Right cardiac atrium (tissue), 5 donors: ENCODE results near the gene NAA38. TPM values are rescaled to one million over a fixed set of nuclear protein-coding genes. Genes with fewer than 3 reads are reported as not detected.

ENCODE experiments used
- ATAC-seq, 2 donors: fragments of 200-7000 bp; cut with Tn5 transposase; one replicate each; pipeline versions ENCODE4 v1.8.0 to v1.9.1; 2020; ENCODE audit warnings: moderate library complexity in 2 of 2, mild to moderate bottlenecking in 1 of 2
- DNase-seq, 3 donors: peaks; one replicate each; pipeline ENCODE4 v3.0.0-alpha.2; 2020
- H3K27ac ChIP-seq: one replicate; pipeline ENCODE4 v1.5.1; 2013; ENCODE audit warnings: mild to moderate bottlenecking, low read length, control low read depth, moderate library complexity
- H3K27me3 ChIP-seq: one replicate; pipeline ENCODE4 v1.6.1; 2013; ENCODE audit not compliant: control insufficient read depth, insufficient read depth
- H3K4me1 ChIP-seq: one replicate; pipeline ENCODE4 v1.6.1; 2013; ENCODE audit warnings: low read length; ENCODE audit not compliant: control insufficient read depth, insufficient read depth
- H3K4me3 ChIP-seq: one replicate; pipeline ENCODE4 v1.5.1; 2013; ENCODE audit warnings: low read length, control low read depth
- H3K9me3 ChIP-seq: one replicate; pipeline ENCODE4 v1.6.1; 2013; ENCODE audit warnings: low read length; ENCODE audit not compliant: control insufficient read depth
- WGBS: extraction: QIAGEN DNeasy Blood & Tissue Kit; methylation state at CpG from one replicate; pipeline ENCODE4 v1.1.7; 2013; 5-methylcytosine and 5-hydroxymethylcytosine counted together
- intact Hi-C, 4 donors: fragments of 100-400 bp; cut with DNase I; formaldehyde crosslinking; loops; one replicate each; pipeline versions ENCODE4 v1.11.0 to v1.14.0; 2022 to 2023
- polyA plus RNA-seq: library from polyadenylated mRNA; stranded (reverse); fragments of 200-250 nt; gene quantifications from one replicate; pipeline ENCODE4 v1.2.3, GENCODE V29; 2013
- total RNA-seq, 4 donors: library from RNA; stranded (reverse); fragmentation: NEBNext Ultra II Directional; extraction: Animal tissue kit (Norgen Biotek cat#: 25700); gene quantifications; one replicate each; pipeline ENCODE4 v1.2.1, GENCODE V29; 2021
- donor health status: healthy with polysubstance abuse.
- donor health status: DM: no; HTN: yes; CAD: no.
- donor health status: DM: no; HTN: no; CAD: no.
- donor health status: DM: no; HTN: yes; CAD: no; lungs with severe emphysema.
- donor health status: DM: yes; HTN: yes; CAD: no.

Gene NAA38
- total and polyA plus RNA-seq, 5 donors, result 59.9 to 160 (median 96.9) TPM

DNA sequence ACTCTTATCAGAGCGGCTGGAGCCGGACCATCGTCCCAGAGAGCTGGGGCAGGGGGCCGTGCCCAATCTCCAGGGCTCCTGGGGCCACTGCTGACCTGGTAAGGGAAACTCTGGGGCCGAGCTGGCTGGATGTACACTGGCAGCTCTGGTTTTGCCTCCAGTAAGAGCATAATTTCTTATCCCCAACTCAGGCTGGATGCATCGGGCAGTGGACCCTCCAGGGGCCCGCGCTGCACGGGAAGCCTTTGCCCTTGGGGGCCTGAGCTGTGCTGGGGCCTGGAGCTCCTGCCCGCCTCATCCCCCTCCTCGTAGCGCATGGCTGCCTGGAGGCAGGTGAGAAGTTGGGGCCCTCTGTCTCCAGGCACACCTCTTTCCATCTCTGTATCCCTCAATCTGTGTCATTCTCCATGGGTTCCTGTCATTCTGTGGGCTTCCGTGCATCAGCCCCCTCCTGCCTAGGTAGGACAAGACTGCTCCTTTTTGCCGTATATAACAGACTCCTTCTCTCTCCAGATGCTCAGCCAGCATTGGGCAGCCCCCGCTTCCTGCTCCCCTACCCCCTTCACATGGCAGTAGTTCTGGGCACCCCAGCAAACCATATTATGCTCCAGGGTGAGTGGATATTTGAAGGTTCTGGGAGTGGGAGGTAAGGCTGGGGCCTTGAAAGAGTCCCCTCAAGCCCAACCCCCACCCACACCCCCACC lies 11.8 kb downstream of the NAA38 start:
- H3K4me1 ChIP-seq, result peaks cover 5% of the 10 kb centered on the region
- ATAC-seq (no peak), DNase-seq (peak in 2 of 3 donors; percentile 34 to 56)
- peak overlapping the region; percentile 38 for H3K27ac ChIP-seq
- no peaks in the 10 kb centered on the region for H3K9me3 ChIP-seq
- 71% methylated on average over 15 of the region's 15 CpGs for WGBS
- H3K27me3 ChIP-seq, result no peaks in the 10 kb centered on the region
- no peak overlapping the region for H3K4me3 ChIP-seq
- intact Hi-C loops, result loop anchor here in 1 of 4 donors (10.0 kb wide), 1 partner anchor 299 kb away; no protein-coding TSS in a partner anchor

DNA sequence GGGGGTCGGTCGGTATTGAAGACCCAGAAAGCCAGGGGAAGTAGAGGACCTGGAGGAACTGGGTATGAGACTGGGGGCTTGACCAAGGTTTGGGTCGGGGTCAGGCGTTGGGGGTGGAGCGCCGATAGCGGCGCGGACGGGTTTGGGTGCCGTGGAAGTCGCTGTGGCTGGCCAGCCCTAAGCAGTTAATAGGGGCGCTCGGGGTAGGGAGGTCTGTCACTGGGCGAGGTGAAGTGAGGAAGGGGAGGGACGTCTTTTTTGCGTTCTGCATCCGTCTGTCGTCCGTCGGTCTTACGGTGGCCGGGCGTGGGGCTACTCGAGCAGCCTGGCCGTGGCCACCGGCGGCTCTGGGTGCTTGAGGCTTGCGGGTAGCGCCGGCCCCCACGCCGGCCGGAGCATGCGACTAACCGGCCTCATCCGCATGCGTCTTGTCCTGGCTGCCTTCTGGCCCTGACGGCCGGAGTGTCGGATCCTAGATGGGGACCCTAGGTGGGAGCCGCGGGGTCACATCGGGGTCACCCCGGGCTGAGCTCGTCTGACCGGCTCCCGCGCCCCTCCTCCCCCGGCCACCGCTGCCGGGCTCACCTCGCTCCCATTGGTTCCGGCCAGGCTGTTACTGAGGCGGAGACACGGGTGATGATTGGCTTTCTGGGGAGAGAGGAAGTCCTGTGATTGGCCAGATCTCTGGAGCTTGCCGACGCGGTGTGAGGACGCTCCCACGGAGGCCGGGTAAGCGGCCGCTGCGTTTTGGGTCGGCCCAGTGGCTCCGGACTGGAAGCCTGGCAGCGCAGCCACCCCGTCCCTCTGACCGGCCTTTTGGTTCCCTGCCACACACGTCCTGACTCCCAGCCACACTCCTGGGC lies 12.8 kb downstream of the NAA38 start:
- Histone ChIP-seq H3K9me3 (no peaks in the 10 kb centered on the region), H3K27me3 (no peaks in the 10 kb centered on the region), H3K27ac (peak overlapping the region; percentile 53), H3K4me3 (peak overlapping the region; percentile 67), H3K4me1 (peaks cover 5% of the 10 kb centered on the region)
- ATAC-seq, result peak; percentile 73 to 82
- WGBS, result under 1% methylated on average over 71 of the region's 71 CpGs
- peak; percentile 93 to 95 (median 95) for DNase-seq
- intact Hi-C loops, result loop anchor here in 1 of 4 donors (10.0 kb wide), 1 partner anchor 300 kb away; no protein-coding TSS in a partner anchor

- DNase-seq (peak; percentile 85 to 93 (median 92)), ATAC-seq (peak; percentile 16 to 58)
- Histone ChIP-seq H3K4me3 (peak overlapping the region; percentile 67), H3K4me1 (peaks cover 6% of the 10 kb centered on the region), H3K27ac (peak overlapping the region; percentile 97), H3K9me3 (no peaks in the 10 kb centered on the region), H3K27me3 (no peaks in the 10 kb centered on the region)
- under 1% methylated on average over 61 of the region's 61 CpGs for WGBS
- intact Hi-C loops, result loop anchor here in 1 of 4 donors (10.0 kb wide), 1 partner anchor 301 kb away; no protein-coding TSS in a partner anchor
Observed at GRCh38 chr17:7843536-7844291, 13.6 kb downstream of the NAA38 start.

DNA sequence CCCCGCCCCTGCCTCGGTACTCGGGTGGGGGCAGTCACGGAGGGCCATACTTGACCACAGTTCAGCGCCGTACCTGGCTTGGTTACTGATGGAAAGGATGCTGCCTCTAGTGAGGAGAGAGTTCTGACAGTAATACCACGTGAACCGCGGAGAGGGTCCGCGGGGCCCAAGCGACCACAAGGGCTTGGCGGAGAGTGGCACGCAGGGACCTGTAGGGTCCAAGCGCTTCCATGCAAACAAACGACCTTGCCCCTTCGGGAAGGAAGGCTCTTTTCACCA lies 14.2 kb downstream of the NAA38 start:
- Histone ChIP-seq H3K9me3 (no peaks in the 10 kb centered on the region), H3K27ac (peak overlapping the region; percentile 97), H3K27me3 (no peaks in the 10 kb centered on the region), H3K4me1 (peaks cover 7% of the 10 kb centered on the region), H3K4me3 (peak overlapping the region; percentile 67)
- ATAC-seq, result no peak
- 0% methylated on average over 17 of the region's 17 CpGs for WGBS
- intact Hi-C loops, result loop anchor here in 1 of 4 donors (10.0 kb wide), 1 partner anchor 302 kb away; no protein-coding TSS in a partner anchor
- DNase-seq, result no peak

GRCh38 chr17:7842380-7843256 lies 14.7 kb downstream of the NAA38 start:
- Histone ChIP-seq H3K4me3 (peak overlapping the region; percentile 67), H3K4me1 (peaks cover 7% of the 10 kb centered on the region), H3K9me3 (no peaks in the 10 kb centered on the region), H3K27ac (peak overlapping the region; percentile 97), H3K27me3 (no peaks in the 10 kb centered on the region)
- DNase-seq (peak; percentile 87 to 88 (median 88)), ATAC-seq (peak; percentile 4 to 45)
- under 1% methylated on average over 47 of the region's 47 CpGs for WGBS
- intact Hi-C loops, result loop anchor here in 1 of 4 donors (10.0 kb wide), 1 partner anchor 302 kb away; no protein-coding TSS in a partner anchor

DNA sequence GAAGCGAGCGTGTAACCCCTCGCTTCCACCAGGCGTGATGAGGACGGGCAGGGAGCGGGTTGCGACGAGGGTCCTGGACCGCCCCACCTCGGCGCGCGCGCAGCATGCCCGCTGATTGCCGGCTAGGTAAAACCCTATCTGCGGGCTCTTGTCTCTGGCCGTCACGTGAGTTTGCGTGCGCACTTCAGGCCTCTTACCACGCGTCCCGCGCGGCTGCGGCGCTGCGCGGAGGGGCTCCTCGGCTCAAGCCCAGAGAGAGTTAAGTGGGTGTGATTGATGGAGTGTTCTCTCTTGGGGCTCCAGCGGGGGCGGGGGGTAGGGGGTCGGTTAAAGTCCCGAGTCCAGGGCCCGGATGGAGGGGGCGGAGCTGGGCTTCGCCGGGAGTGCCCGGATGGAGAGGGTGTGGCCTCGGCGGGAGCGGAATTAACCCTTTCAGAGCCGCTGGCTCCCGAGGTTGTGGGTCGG lies 15.4 kb downstream of the NAA38 start:
- DNase-seq, result peak; percentile 93 to 97 (median 97)
- intact Hi-C loops, result loop anchor here in 1 of 4 donors (10.0 kb wide), 1 partner anchor 303 kb away; no protein-coding TSS in a partner anchor
- Histone ChIP-seq H3K27ac (peak overlapping the region; percentile 97), H3K9me3 (no peaks in the 10 kb centered on the region), H3K4me1 (peaks cover 11% of the 10 kb centered on the region), H3K27me3 (no peaks in the 10 kb centered on the region), H3K4me3 (peak overlapping the region; percentile 67)
- WGBS, result under 1% methylated on average over 46 of the region's 46 CpGs
- ATAC-seq, result peak; percentile 81

- H3K4me1 ChIP-seq, result peaks cover 12% of the 10 kb centered on the region
- no peaks in the 10 kb centered on the region for H3K9me3 ChIP-seq
- H3K27ac ChIP-seq, result peak overlapping the region; percentile 97
- DNase-seq (peak; percentile 94 to 96 (median 95)), ATAC-seq (peak; percentile 58 to 68)
- WGBS, result 2% methylated on average over 34 of the region's 34 CpGs
- H3K27me3 ChIP-seq, result no peaks in the 10 kb centered on the region
- H3K4me3 ChIP-seq, result peak overlapping the region; percentile 67
- intact Hi-C loops, result loop anchor here in 1 of 4 donors (10.0 kb wide), 1 partner anchor 303 kb away; no protein-coding TSS in a partner anchor
Observed at GRCh38 chr17:7841396-7841914, 15.9 kb downstream of the NAA38 start.

DNA sequence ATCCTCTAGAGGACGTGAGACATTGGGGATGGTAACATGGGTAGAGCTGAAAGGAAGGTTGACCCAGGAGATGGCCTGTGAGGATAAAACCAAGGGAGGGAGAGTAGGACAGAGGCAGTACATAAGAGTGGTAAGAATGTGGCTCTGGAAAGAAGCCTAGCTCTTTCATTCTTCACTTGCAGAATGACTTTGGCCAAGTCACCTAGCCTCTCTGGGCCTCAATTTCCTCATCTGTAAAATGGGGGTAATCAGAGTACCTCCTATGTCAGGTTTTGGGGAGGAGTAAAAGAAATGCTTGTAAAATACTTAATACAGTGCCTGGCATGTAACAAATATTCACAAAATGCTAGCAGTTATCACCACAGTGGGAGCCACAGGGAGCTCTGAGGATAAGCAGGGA lies 16.5 kb downstream of the NAA38 start:
- WGBS, result 78% methylated on average over 1 of the region's 1 CpG
- intact Hi-C loops, result loop anchor here in 1 of 4 donors (10.0 kb wide), 1 partner anchor 304 kb away; no protein-coding TSS in a partner anchor
- peaks cover 12% of the 10 kb centered on the region for H3K4me1 ChIP-seq

DNA sequence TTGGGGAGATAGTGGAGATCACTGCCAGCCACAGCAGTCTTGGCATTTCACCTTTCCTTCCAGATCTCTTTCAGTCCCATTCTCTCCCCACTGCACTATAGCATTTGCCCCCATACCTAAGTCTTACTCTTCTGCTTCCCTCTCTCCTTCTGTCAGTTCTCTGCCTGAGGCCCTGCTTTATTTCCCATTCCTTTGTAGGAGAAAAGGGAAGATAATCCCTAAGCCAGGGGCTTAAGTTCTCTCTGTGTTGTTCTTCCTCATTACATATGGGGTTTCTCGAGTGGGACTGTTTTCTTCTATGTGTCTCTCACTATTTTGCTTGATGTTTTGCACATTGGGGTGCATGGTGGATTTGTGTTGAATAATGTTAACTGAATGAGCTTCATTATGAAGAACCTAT lies 16.9 kb downstream of the NAA38 start:
- WGBS, result 54% methylated on average over 1 of the region's 1 CpG
- DNase-seq, result no peak
- intact Hi-C loops, result loop anchor here in 1 of 4 donors (10.0 kb wide), 1 partner anchor 304 kb away; no protein-coding TSS in a partner anchor

More for the DNA sequence above, 16.5 kb downstream of the NAA38 start:
- Histone ChIP-seq H3K9me3 (no peaks in the 10 kb centered on the region), H3K4me3 (no peak overlapping the region), H3K27me3 (no peaks in the 10 kb centered on the region), H3K27ac (peak overlapping the region; percentile 90)
- ATAC-seq, result no peak
- DNase-seq, result no peak

More for the DNA sequence above, 16.9 kb downstream of the NAA38 start:
- no peak for ATAC-seq
- no peaks in the 10 kb centered on the region for H3K9me3 ChIP-seq
- H3K27ac ChIP-seq, result no peak overlapping the region
- H3K4me3 ChIP-seq, result no peak overlapping the region
- peaks cover 12% of the 10 kb centered on the region for H3K4me1 ChIP-seq
- no peaks in the 10 kb centered on the region for H3K27me3 ChIP-seq
